Measurements from ENCODE around the gene APBA2. TPM values are rescaled to one million over a fixed set of nuclear protein-coding genes. Genes with fewer than 3 reads are reported as not detected.

APBA2 gene
- total RNA-seq, 1 experiment from 2014 or later, result 0.31 TPM

GRCh38 chr15:28878209-28878608 lies 7.6 kb upstream of the APBA2 start:
- Histone ChIP-seq H3K27me3 (ENCODE audit: control insufficient read depth, insufficient read depth, low read length) (no peaks in the 10 kb centered on the region), H3K36me3 (ENCODE audit: control insufficient read depth, insufficient read depth, low read length) (no peaks in the 10 kb centered on the region), H3K4me1 (ENCODE audit: control insufficient read depth, insufficient read depth, low read length) (no peaks in the 10 kb centered on the region), H3K4me3 (ENCODE audit: low read depth in 2 of 2, low read length in 2 of 2) (no peak overlapping the region), H3K27ac (ENCODE audit: low read length) (no peak overlapping the region), H3K9me3 (ENCODE audit: control insufficient read depth, insufficient read depth, low read depth, low read length) (no peaks in the 10 kb centered on the region)
- no peak for ATAC-seq
- DNase-seq (ENCODE audit: low read depth, low spot score), result no peak
- CTCF ChIA-PET, result no interaction called here
- in situ Hi-C loops (cut with HindIII; ENCODE audit: low pct_unique_long_range_greater_than_20kb, low sequenced_read_pairs) (no loop called here), intact Hi-C loops (cut with micrococcal nuclease; ENCODE audit: unreplicated experiment) (no loop called here)
- POLR2A ChIA-PET, result no interaction called here
- TF ChIP-seq POLR2AphosphoS5 (IDR thresholded peaks at IDR 0.05; ENCODE audit: low read depth, low read length) (no peak), REST (IDR thresholded peaks at IDR 0.05; ENCODE audit: insufficient read depth in 1 of 2, low read depth in 2 of 2, low read length in 1 of 2) (no peak), TCF7L2 (IDR thresholded peaks at IDR 0.05; ENCODE audit: low read depth, low read length) (no peak), SIN3A (IDR thresholded peaks at IDR 0.05; ENCODE audit: borderline replicate concordance, insufficient read depth, low read depth, low read length) (no peak)
- TF ChIP-seq, protein P1, sequence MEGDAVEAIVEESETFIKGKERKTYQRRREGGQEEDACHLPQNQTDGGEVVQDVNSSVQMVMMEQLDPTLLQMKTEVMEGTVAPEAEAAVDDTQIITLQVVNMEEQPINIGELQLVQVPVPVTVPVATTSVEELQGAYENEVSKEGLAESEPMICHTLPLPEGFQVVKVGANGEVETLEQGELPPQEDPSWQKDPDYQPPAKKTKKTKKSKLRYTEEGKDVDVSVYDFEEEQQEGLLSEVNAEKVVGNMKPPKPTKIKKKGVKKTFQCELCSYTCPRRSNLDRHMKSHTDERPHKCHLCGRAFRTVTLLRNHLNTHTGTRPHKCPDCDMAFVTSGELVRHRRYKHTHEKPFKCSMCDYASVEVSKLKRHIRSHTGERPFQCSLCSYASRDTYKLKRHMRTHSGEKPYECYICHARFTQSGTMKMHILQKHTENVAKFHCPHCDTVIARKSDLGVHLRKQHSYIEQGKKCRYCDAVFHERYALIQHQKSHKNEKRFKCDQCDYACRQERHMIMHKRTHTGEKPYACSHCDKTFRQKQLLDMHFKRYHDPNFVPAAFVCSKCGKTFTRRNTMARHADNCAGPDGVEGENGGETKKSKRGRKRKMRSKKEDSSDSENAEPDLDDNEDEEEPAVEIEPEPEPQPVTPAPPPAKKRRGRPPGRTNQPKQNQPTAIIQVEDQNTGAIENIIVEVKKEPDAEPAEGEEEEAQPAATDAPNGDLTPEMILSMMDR (IDR thresholded peaks at IDR 0.05), result no peak
- no TSS peak for BruUV-seq (replicated peaks)

DNA sequence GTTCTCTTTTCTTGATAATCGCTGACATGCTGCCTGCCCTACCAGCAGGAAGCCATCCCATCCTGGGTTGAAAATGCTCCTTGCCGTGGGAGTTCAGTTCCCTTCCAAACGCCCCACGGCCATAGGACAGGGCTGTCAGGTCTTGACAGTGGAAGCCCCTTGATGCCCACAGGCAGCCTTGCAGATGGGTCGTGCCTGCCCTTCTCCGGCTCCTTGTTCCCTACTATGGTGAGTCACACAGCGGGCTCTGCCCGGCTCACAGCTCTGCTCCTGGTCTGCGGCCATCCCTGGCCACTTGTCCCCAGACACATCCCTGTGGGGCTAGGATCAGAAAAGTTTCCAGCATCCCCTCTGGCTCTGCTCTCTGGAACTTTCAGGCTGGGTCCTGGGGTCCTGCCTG lies 6.2 kb upstream of the APBA2 start:
- Histone ChIP-seq H3K4me1 (ENCODE audit: control insufficient read depth, insufficient read depth, low read length) (no peaks in the 10 kb centered on the region), H3K9me3 (ENCODE audit: control insufficient read depth, insufficient read depth, low read depth, low read length) (no peaks in the 10 kb centered on the region), H3K27me3 (ENCODE audit: control insufficient read depth, insufficient read depth, low read length) (no peaks in the 10 kb centered on the region), H3K27ac (ENCODE audit: low read length) (no peak overlapping the region), H3K4me3 (ENCODE audit: low read depth in 2 of 2, low read length in 2 of 2) (no peak overlapping the region), H3K36me3 (ENCODE audit: control insufficient read depth, insufficient read depth, low read length) (no peaks in the 10 kb centered on the region)
- ATAC-seq, result no peak
- ChIA-PET POLR2A (no interaction called here), CTCF (no interaction called here)
- TF ChIP-seq REST (IDR thresholded peaks at IDR 0.05; ENCODE audit: insufficient read depth in 1 of 2, low read depth in 2 of 2, low read length in 1 of 2) (no peak), TCF7L2 (IDR thresholded peaks at IDR 0.05; ENCODE audit: low read depth, low read length) (no peak), POLR2AphosphoS5 (IDR thresholded peaks at IDR 0.05; ENCODE audit: low read depth, low read length) (no peak), SIN3A (IDR thresholded peaks at IDR 0.05; ENCODE audit: borderline replicate concordance, insufficient read depth, low read depth, low read length) (no peak)
- TF ChIP-seq, protein P1 (IDR thresholded peaks at IDR 0.05), result no peak
- intact Hi-C loops (cut with micrococcal nuclease; ENCODE audit: unreplicated experiment), result no loop called here
- no peak for DNase-seq (ENCODE audit: low read depth, low spot score)
- no TSS peak for BruUV-seq (replicated peaks)
- in situ Hi-C loops (cut with HindIII; ENCODE audit: low pct_unique_long_range_greater_than_20kb, low sequenced_read_pairs), result no loop called here
